HepG2 (cell line): ENCODE data around the gene DCLK1. TPM values are rescaled to one million over a fixed set of nuclear protein-coding genes. Genes with fewer than 3 reads are reported as not detected.

Source experiments
- ATAC-seq: fragments of 200-7000 bp; cut with Tn5 transposase; 3 replicates; pipeline ENCODE4 v1.9.1; 2020; ENCODE audit warnings: mild to moderate bottlenecking, moderate library complexity
- BruUV-seq: library from RNA; stranded (reverse); fragments of 400-500 nt; replicated peaks from 2 replicates; lab custom pipeline; 2021; lab: Mats Ljungman, UMichigan
- CTCF ChIA-PET: fragments of 300-600 bp; formaldehyde crosslinking; extraction: SDS; loops from one replicate; lab custom pipeline; 2021; ENCODE audit warnings: low total read pairs, inconsistent platforms, low intra/inter-chr PET ratio; lab: Yijun Ruan, JAX
- POLR2A ChIA-PET: fragments of 350-600 bp; sonication (Branson Sonifier 250); formaldehyde crosslinking; loops from one replicate; lab custom pipeline; 2020; ENCODE audit warnings: antibody characterized with exemption, inconsistent platforms; lab: Yijun Ruan, JAX
- DNase-seq: peaks from one replicate; pipeline ENCODE4 v3.0.0-alpha.2; 2015; ENCODE audit warnings: low spot score
- FAIRE-seq: peaks from 3 replicates; lab custom pipeline; 2011; peaks lifted over from hg19 to GRCh38; lab: Jason Lieb, UNC
- H2AFZ ChIP-seq: one replicate; pipeline ENCODE4 v1.6.1; 2011; ENCODE audit warnings: low read length, inconsistent platforms
- H3K27ac ChIP-seq: fragments of 300-600 bp; 3 replicates; pipeline ENCODE4 v1.8.0; 2011; ENCODE audit warnings: mixed run types, mild to moderate bottlenecking, mixed read lengths, low read length, inconsistent platforms; ENCODE audit not compliant: insufficient read depth; ENCODE audit errors: extremely low read length
- H3K27me3 ChIP-seq, 2 experiments: fragments of 200-600 bp in 1 of 2; 2 replicates in 1 of 2; 3 replicates in 1 of 2; pipeline versions ENCODE4 v1.6.0 to v1.8.0; 2011; ENCODE audit warnings: low read length in 2 of 2, mild to moderate bottlenecking in 2 of 2, moderate library complexity in 2 of 2, inconsistent platforms in 1 of 2; ENCODE audit not compliant: insufficient read depth in 2 of 2, control insufficient read depth in 1 of 2
- H3K36me3 ChIP-seq, 2 experiments: fragments of 200-600 bp in 1 of 2; replicated peaks in 1 of 2; 2 replicates in 1 of 2; 3 replicates in 1 of 2; pipeline versions ENCODE4 v1.5.1 to v1.8.0; 2011; ENCODE audit warnings: low read length in 2 of 2, inconsistent platforms in 1 of 2; ENCODE audit not compliant: insufficient read depth in 2 of 2, control insufficient read depth in 1 of 2
- H3K4me1 ChIP-seq: 2 replicates; pipeline ENCODE4 v1.5.1; 2012; ENCODE audit warnings: low read length, inconsistent platforms; ENCODE audit not compliant: insufficient read depth
- H3K4me2 ChIP-seq: 2 replicates; pipeline ENCODE4 v1.6.0; 2011; ENCODE audit warnings: low read depth, low read length, inconsistent platforms
- H3K4me3 ChIP-seq, 3 experiments: fragments of 200-600 bp in 1 of 3; sonication (generic), shearing (Covaris generic) in 1 of 3; replicated peaks in 1 of 3; 2 replicates each; pipeline ENCODE4 v1.5.1; 2011 to 2016; ENCODE audit warnings: low read length in 3 of 3, inconsistent platforms in 2 of 3, low read depth in 2 of 3, mild to moderate bottlenecking in 2 of 3, control low read depth in 1 of 3, mixed read lengths in 1 of 3; ENCODE audit not compliant: insufficient read depth in 1 of 3
- H3K79me2 ChIP-seq: one replicate; pipeline ENCODE4 v1.6.1; 2011; ENCODE audit warnings: low read length, inconsistent platforms; ENCODE audit not compliant: insufficient read depth
- H3K9ac ChIP-seq: 2 replicates; pipeline ENCODE4 v1.6.0; 2011; ENCODE audit warnings: mild to moderate bottlenecking, low read depth, low read length, inconsistent platforms; ENCODE audit not compliant: insufficient read depth
- H3K9me3 ChIP-seq: 2 replicates; pipeline ENCODE4 v1.5.1; 2012; ENCODE audit warnings: mild to moderate bottlenecking, low read length
- H4K20me1 ChIP-seq: 2 replicates; pipeline ENCODE4 v1.6.0; 2011; ENCODE audit warnings: inconsistent platforms, mild to moderate bottlenecking, low read length, moderate library complexity; ENCODE audit not compliant: insufficient read depth
- BATF2 ChIP-seq: sonication (generic); formaldehyde crosslinking; IDR thresholded peaks from 2 replicates; pipeline ENCODE4 v1.8.0; 2022; ENCODE audit warnings: mild to moderate bottlenecking, missing genetic modification reagents, moderate library complexity
- BRD4 ChIP-seq: sonication (generic); formaldehyde crosslinking; IDR thresholded peaks from 2 replicates; pipeline ENCODE4 v1.4.0; 2020; ENCODE audit warnings: missing genetic modification reagents
- HOXA5 ChIP-seq: sonication (generic); formaldehyde crosslinking; IDR thresholded peaks from 2 replicates; pipeline ENCODE4 v1.4.0; 2020; ENCODE audit warnings: missing genetic modification reagents
- MEF2D ChIP-seq: sonication (generic); formaldehyde crosslinking; IDR thresholded peaks from 2 replicates; pipeline ENCODE4 v1.5.1; 2020; ENCODE audit warnings: mild to moderate bottlenecking, missing genetic modification reagents
- NR1H2 ChIP-seq: sonication (generic); formaldehyde crosslinking; IDR thresholded peaks from 2 replicates; pipeline ENCODE4 v1.8.1; 2022; ENCODE audit warnings: low read depth, missing genetic modification reagents, borderline replicate concordance
- PHF20 ChIP-seq: sonication (generic); formaldehyde crosslinking; IDR thresholded peaks from 2 replicates; pipeline ENCODE4 v1.5.0; 2020; ENCODE audit warnings: mild to moderate bottlenecking, missing genetic modification reagents
- SP4 ChIP-seq: sonication (generic); formaldehyde crosslinking; IDR thresholded peaks from 2 replicates; pipeline ENCODE4 v1.8.1; 2023; ENCODE audit warnings: mild to moderate bottlenecking, missing genetic modification reagents
- SP5 ChIP-seq: IDR thresholded peaks from 2 replicates; pipeline ENCODE4 v1.6.1; 2016; ENCODE audit warnings: low read depth, borderline replicate concordance
- ZNF18 ChIP-seq: sonication (generic); formaldehyde crosslinking; IDR thresholded peaks from 2 replicates; pipeline ENCODE4 v1.8.0; 2022; ENCODE audit warnings: mild to moderate bottlenecking, missing genetic modification reagents; ENCODE audit not compliant: insufficient replicate concordance
- ZNF496 ChIP-seq: sonication (generic); formaldehyde crosslinking; IDR thresholded peaks from 2 replicates; pipeline ENCODE4 v1.8.1; 2023; ENCODE audit warnings: mild to moderate bottlenecking, moderate library complexity, missing genetic modification reagents; ENCODE audit not compliant: insufficient replicate concordance
- ZNF816 ChIP-seq: sonication (generic); formaldehyde crosslinking; IDR thresholded peaks from 2 replicates; pipeline ENCODE4 v1.8.0; 2022; ENCODE audit warnings: missing genetic modification reagents, mild to moderate bottlenecking, borderline replicate concordance
- WGBS: methylation state at CpG from one replicate; pipeline ENCODE4 v1.1.6; 2017; ENCODE audit warnings: low lambda C conversion rate; 5-methylcytosine and 5-hydroxymethylcytosine counted together
- in situ Hi-C: cut with HindIII; loops from 2 replicates; pipeline ENCODE4 v1.10.0; 2017; ENCODE audit warnings: low pct_unique_long_range_greater_than_20kb; ENCODE audit not compliant: extremely low pct_ligation_motif_present
- intact Hi-C: fragments of 100-400 bp; cut with micrococcal nuclease; formaldehyde crosslinking; loops from one replicate; pipeline ENCODE4 v1.10.0; 2022; ENCODE audit not compliant: unreplicated experiment
- polyA plus RNA-seq, 8 experiments: library from polyadenylated mRNA; depleted of rRNA in 3 of 8; stranded (reverse) in 7 of 8; unstranded in 1 of 8; fragments of >200 nt; fragmentation: Illumina TruSeq in 4 of 8; extraction: Trizol in 4 of 8; gene quantifications; 2 replicates each; pipeline versions ENCODE4 v1.2.1 to v1.2.3, GENCODE V29; 2011 to 2016; ENCODE audit warnings: low read depth in 4 of 8, missing spikeins in 1 of 8, mixed read lengths in 1 of 8; ENCODE audit not compliant: insufficient read depth in 1 of 8
- total RNA-seq, 5 experiments: library from RNA; depleted of rRNA; stranded (reverse); fragments of >200 nt; fragmentation: Illumina TruSeq; extraction: Trizol; gene quantifications; 2 replicates each; pipeline ENCODE4 v1.2.3, GENCODE V29; 2016; ENCODE audit warnings: low read depth in 1 of 5

DCLK1 gene
- total and polyA plus RNA-seq, 2 of the 13 experiments (the other 11 are each of a cell fraction or from before 2014, with no cell fraction given): not detected

GRCh38 chr13:36108342-36108741 lies 22.8 kb downstream of the DCLK1 start:
- Histone ChIP-seq H3K79me2 (no peaks in the 10 kb centered on the region), H3K4me1 (no peaks in the 10 kb centered on the region), H4K20me1 (no peaks in the 10 kb centered on the region), H3K4me3 (no peak overlapping the region), H3K9ac (no peak overlapping the region), H3K27me3 (no peaks in the 10 kb centered on the region), H3K36me3 (no peaks in the 10 kb centered on the region)
- DNase-seq: no peak
- FAIRE-seq: no peak
- no TSS peak for BruUV-seq
- 13% methylated on average over 7 of the region's 7 CpGs for WGBS
- TF ChIP-seq BATF2 (CRISPR knock-in tag) (no peak), BRD4 (CRISPR knock-in tag) (no peak), SP4 (no peak), SP5 (CRISPR knock-in tag) (no peak), ZNF496 (no peak), PHF20 (CRISPR knock-in tag) (no peak), HOXA5 (CRISPR knock-in tag) (no peak), ZNF816 (no peak), NR1H2 (CRISPR knock-in tag) (no peak), MEF2D (no peak), ZNF18 (CRISPR knock-in tag) (no peak)
- TF ChIP-seq, all 625 proteins: peak for 0
- H3K9me3 ChIP-seq: no peaks in the 10 kb centered on the region
- no peak overlapping the region for H2AFZ ChIP-seq
- in situ Hi-C loops: no loop called here
- CTCF ChIA-PET: no interaction called here
- POLR2A ChIA-PET: no interaction called here
- H3K27ac ChIP-seq: no peak overlapping the region
- ATAC-seq: no peak
- intact Hi-C loops: no loop called here
- no peak overlapping the region for H3K4me2 ChIP-seq
